A673 (cell line): Measurements from ENCODE around the gene JARID2. TPM values are rescaled to one million over a fixed set of nuclear protein-coding genes. Genes with fewer than 3 reads are reported as not detected.

Experiments used
- BruUV-seq: library from RNA; stranded (reverse); fragments of 400-500 nt; replicated peaks from 2 replicates; lab custom pipeline; 2021; lab: Mats Ljungman, UMichigan
- CTCF ChIA-PET: fragments of 300-600 bp; sonication (Branson Sonifier 250); formaldehyde crosslinking; loops from one replicate; lab custom pipeline; 2022; ENCODE audit warnings: antibody characterized with exemption; lab: Charles Lee
- POLR2A ChIA-PET: fragments of 300-600 bp; sonication (Branson Sonifier 250); formaldehyde crosslinking; loops from one replicate; lab custom pipeline; 2022; ENCODE audit warnings: antibody characterized with exemption; ENCODE audit not compliant: low non-redundant PET; lab: Charles Lee
- DNase-seq: peaks from one replicate; pipeline ENCODE4 v3.0.0-alpha.2; 2015; ENCODE audit warnings: low spot score
- H3K27ac ChIP-seq: fragments of 200-600 bp; sonication (generic); 2 replicates; pipeline ENCODE4 v1.5.1; 2016; ENCODE audit warnings: mixed run types, low read depth, mild to moderate bottlenecking, mixed read lengths, antibody characterized with exemption, low read length; ENCODE audit not compliant: poor library complexity, severe bottlenecking
- H3K27me3 ChIP-seq: fragments of 200-600 bp; sonication (generic); replicated peaks from 2 replicates; pipeline ENCODE4 v1.6.1; 2017; ENCODE audit warnings: mixed run types, low read depth, mild to moderate bottlenecking, mixed read lengths, antibody characterized with exemption, low read length; ENCODE audit not compliant: insufficient read depth, poor library complexity
- H3K36me3 ChIP-seq: fragments of 200-600 bp; sonication (generic); 2 replicates; pipeline ENCODE4 v1.6.1; 2016; ENCODE audit warnings: mixed run types, mild to moderate bottlenecking, mixed read lengths, antibody characterized with exemption, low read length; ENCODE audit not compliant: insufficient read depth, poor library complexity, severe bottlenecking
- H3K4me1 ChIP-seq: fragments of 200-600 bp; sonication (generic); 2 replicates; pipeline ENCODE4 v1.6.1; 2017; ENCODE audit warnings: mixed run types, mild to moderate bottlenecking, mixed read lengths, antibody characterized with exemption, low read length; ENCODE audit not compliant: insufficient read depth, poor library complexity, severe bottlenecking
- H3K4me3 ChIP-seq: fragments of 200-600 bp; sonication (generic); 2 replicates; pipeline ENCODE4 v1.5.1; 2016; ENCODE audit warnings: low read depth, mixed run types, mild to moderate bottlenecking, mixed read lengths, low read length; ENCODE audit not compliant: poor library complexity, severe bottlenecking
- H3K9me3 ChIP-seq: fragments of 200-600 bp; sonication (generic); 2 replicates; pipeline ENCODE4 v1.6.1; 2016; ENCODE audit warnings: mixed run types, low read depth, mild to moderate bottlenecking, mixed read lengths, antibody characterized with exemption, low read length; ENCODE audit not compliant: poor library complexity, severe bottlenecking
- CTCF ChIP-seq: fragments of 300-800, 200-600 bp; sonication (generic); conservative IDR thresholded peaks from 2 replicates; pipeline ENCODE4 v1.5.1; 2017; ENCODE audit warnings: low read depth, mild to moderate bottlenecking, antibody characterized with exemption, low read length, moderate library complexity, mixed read lengths
- EZH2 ChIP-seq: fragments of 200-600 bp; sonication (generic); IDR thresholded peaks from 2 replicates; pipeline ENCODE4 v1.6.1; 2017; ENCODE audit warnings: borderline replicate concordance, low read depth, mild to moderate bottlenecking, mixed read lengths, antibody characterized with exemption, low read length; ENCODE audit not compliant: poor library complexity, severe bottlenecking
- intact Hi-C: fragments of 100-400 bp; cut with micrococcal nuclease; formaldehyde crosslinking; loops from one replicate; pipeline ENCODE4 v1.10.0; 2022; ENCODE audit not compliant: unreplicated experiment
- total RNA-seq: library from RNA; stranded (reverse); gene quantifications from 2 replicates; pipeline ENCODE4 v1.2.3, GENCODE V29; 2021

The JARID2 gene
- total RNA-seq, 1 experiment from 2014 or later = 29.4 TPM

GRCh38 chr6:15522856-15523529 lies 277.1 kb downstream of the JARID2 start:
- intact Hi-C loops = loop anchor here (5.0 kb wide), 1 partner anchor 99 kb away; no protein-coding TSS in a partner anchor
- DNase-seq = no peak
- H3K9me3 ChIP-seq = no peaks in the 10 kb centered on the region
- H3K4me1 ChIP-seq = peaks cover 14% of the 10 kb centered on the region
- no peaks in the 10 kb centered on the region for H3K27me3 ChIP-seq
- H3K27ac ChIP-seq = no peak overlapping the region
- ChIA-PET CTCF (no interaction called here), POLR2A (no interaction called here)
- H3K4me3 ChIP-seq = no peak overlapping the region
- H3K36me3 ChIP-seq = peaks cover 51% of the 10 kb centered on the region
- TF ChIP-seq CTCF (no peak), EZH2 (no peak)
- no TSS peak for BruUV-seq

GRCh38 chr6:15523679-15524630 lies 278.1 kb downstream of the JARID2 start:
- no peak overlapping the region for H3K4me3 ChIP-seq
- ChIA-PET CTCF (interaction anchor here (0.5 kb wide), 1 partner anchor 1597 kb away, joined by 3 read pairs; no protein-coding TSS in a partner anchor), POLR2A (no interaction called here)
- peaks cover 51% of the 10 kb centered on the region for H3K36me3 ChIP-seq
- TF ChIP-seq CTCF (no peak), EZH2 (no peak)
- intact Hi-C loops = loop anchor here (5.0 kb wide), 1 partner anchor 98 kb away; no protein-coding TSS in a partner anchor
- no peak overlapping the region for H3K27ac ChIP-seq
- peaks cover 14% of the 10 kb centered on the region for H3K4me1 ChIP-seq
- no peak for DNase-seq
- no peaks in the 10 kb centered on the region for H3K9me3 ChIP-seq
- BruUV-seq = no TSS peak
- H3K27me3 ChIP-seq = no peaks in the 10 kb centered on the region

GRCh38 chr6:15524861-15525401 lies 279.1 kb downstream of the JARID2 start:
- no peaks in the 10 kb centered on the region for H3K27me3 ChIP-seq
- DNase-seq = no peak
- BruUV-seq = no TSS peak
- no peak overlapping the region for H3K27ac ChIP-seq
- POLR2A ChIA-PET = no interaction called here
- CTCF ChIA-PET = interaction anchor here (0.5 kb wide), 1 partner anchor 1598 kb away, joined by 3 read pairs; no protein-coding TSS in a partner anchor
- TF ChIP-seq CTCF (no peak), EZH2 (no peak)
- peaks cover 43% of the 10 kb centered on the region for H3K36me3 ChIP-seq
- no peak overlapping the region for H3K4me3 ChIP-seq
- intact Hi-C loops = loop anchor here (5.0 kb wide), 1 partner anchor 97 kb away; no protein-coding TSS in a partner anchor
- H3K4me1 ChIP-seq = peaks cover 14% of the 10 kb centered on the region
- no peaks in the 10 kb centered on the region for H3K9me3 ChIP-seq
